GM23338 (cell line): Measurements from ENCODE around the gene PHF8.

Experiments used
- CTCF ChIP-seq, 2 experiments: fragments of 200-600 bp in 1 of 2; sonication (generic) in 1 of 2; conservative IDR thresholded peaks; 2 replicates each; pipeline versions ENCODE4 v1.5.1 to v1.6.1; 2016 to 2017; ENCODE audit warnings: antibody characterized with exemption in 2 of 2, low read depth in 2 of 2, mild to moderate bottlenecking in 2 of 2, moderate library complexity in 1 of 2
- EZH2 ChIP-seq: fragments of 200-600 bp; sonication (generic); IDR thresholded peaks from one replicate; pipeline ENCODE4 v1.8.0; 2017; ENCODE audit warnings: antibody characterized with exemption, mild to moderate bottlenecking, low read depth; ENCODE audit not compliant: unreplicated experiment
- EZH2phosphoT487 ChIP-seq: fragments of 200-600 bp; sonication (generic); IDR thresholded peaks from one replicate; pipeline ENCODE4 v1.8.1; 2018; ENCODE audit warnings: antibody characterized with exemption; ENCODE audit not compliant: unreplicated experiment
- JUNB ChIP-seq: IDR thresholded peaks from one replicate; pipeline ENCODE4 v1.6.1; 2016; ENCODE audit warnings: antibody characterized with exemption; ENCODE audit not compliant: unreplicated experiment
- NANOG ChIP-seq: IDR thresholded peaks from 2 replicates; pipeline ENCODE4 v1.6.1; 2016; ENCODE audit warnings: antibody characterized with exemption, borderline replicate concordance
- POLR2AphosphoS5 ChIP-seq: IDR thresholded peaks from 2 replicates; pipeline ENCODE4 v1.6.1; 2016; ENCODE audit warnings: antibody characterized with exemption, low read depth
- REST ChIP-seq: IDR thresholded peaks from one replicate; pipeline ENCODE4 v1.6.1; 2018; ENCODE audit warnings: antibody characterized with exemption; ENCODE audit not compliant: unreplicated experiment
- STAT1 ChIP-seq: IDR thresholded peaks from one replicate; pipeline ENCODE4 v1.6.1; 2016; ENCODE audit warnings: antibody characterized with exemption; ENCODE audit not compliant: unreplicated experiment

- TF ChIP-seq EZH2phosphoT487 (no peak), CTCF (conservative IDR thresholded peaks at IDR 0.05; ENCODE audit: low read depth in 2 of 2) (no peak), POLR2AphosphoS5 (no peak), REST (no peak), EZH2 (no peak), STAT1 (no peak), JUNB (no peak), NANOG (no peak)
Observed at GRCh38 chrX:54087661-54088060, 43.4 kb upstream of the PHF8 start.
